HepG2 (cell line): Measurements from ENCODE around the gene CIAO2A. TPM values are rescaled to one million over a fixed set of nuclear protein-coding genes. Genes with fewer than 3 reads are reported as not detected.

Experiments
- AFF4 ChIP-seq: sonication (generic); formaldehyde crosslinking; IDR thresholded peaks from 2 replicates; pipeline ENCODE4 v1.4.0; 2020; ENCODE audit warnings: missing genetic modification reagents
- ERF ChIP-seq: IDR thresholded peaks from 2 replicates; pipeline ENCODE4 v1.6.1; 2018; ENCODE audit warnings: missing biosample characterization, missing genetic modification reagents
- FOXK2 ChIP-seq: fragments of 450-650 bp; IDR thresholded peaks from 2 replicates; pipeline ENCODE4 v1.6.1; 2016
- FOXO1 ChIP-seq: sonication (generic); formaldehyde crosslinking; IDR thresholded peaks from 2 replicates; pipeline ENCODE4 v1.4.0; 2020; ENCODE audit warnings: missing genetic modification reagents
- KAT8 ChIP-seq: IDR thresholded peaks from 2 replicates; pipeline ENCODE4 v1.6.1; 2016; ENCODE audit warnings: missing genetic modification reagents, missing compliant biosample characterization
- KDM5B ChIP-seq: sonication (generic); formaldehyde crosslinking; IDR thresholded peaks from 2 replicates; pipeline ENCODE4 v1.4.0; 2020; ENCODE audit warnings: missing genetic modification reagents, mild to moderate bottlenecking, borderline replicate concordance
- MAX ChIP-seq: IDR thresholded peaks from 2 replicates; pipeline ENCODE4 v1.6.1; 2012; ENCODE audit warnings: inconsistent platforms
- PAXIP1 ChIP-seq: sonication (generic); formaldehyde crosslinking; conservative IDR thresholded peaks from 2 replicates; pipeline ENCODE4 v1.4.0; 2020; ENCODE audit warnings: mild to moderate bottlenecking, missing genetic modification reagents, moderate library complexity
- RNF219 ChIP-seq: sonication (generic); formaldehyde crosslinking; IDR thresholded peaks from 2 replicates; pipeline ENCODE4 v1.5.0; 2020; ENCODE audit warnings: mild to moderate bottlenecking, missing genetic modification reagents
- SKI ChIP-seq: fragments of 450-650 bp; IDR thresholded peaks from one replicate; pipeline ENCODE4 v1.6.1; 2018; ENCODE audit warnings: mild to moderate bottlenecking; ENCODE audit not compliant: partially characterized antibody
- SP1 ChIP-seq, 2 experiments: fragments of 450-650 bp in 1 of 2; sonication (generic) in 1 of 2; formaldehyde crosslinking in 1 of 2; IDR thresholded peaks; 2 replicates each; pipeline versions ENCODE4 v1.4.0 to v1.6.1; 2016 to 2020; ENCODE audit warnings: missing genetic modification reagents in 1 of 2
- THRA ChIP-seq: sonication (generic); formaldehyde crosslinking; IDR thresholded peaks from 2 replicates; pipeline ENCODE4 v1.4.0; 2020; ENCODE audit warnings: missing genetic modification reagents, borderline replicate concordance
- ZBTB20 ChIP-seq: sonication (generic); formaldehyde crosslinking; IDR thresholded peaks from 2 replicates; pipeline ENCODE4 v1.8.1; 2023; ENCODE audit warnings: missing genetic modification reagents, low read depth, mild to moderate bottlenecking, borderline replicate concordance
- ZNF317 ChIP-seq: sonication (generic); formaldehyde crosslinking; IDR thresholded peaks from 2 replicates; pipeline ENCODE4 v1.5.0; 2020; ENCODE audit warnings: mild to moderate bottlenecking, missing genetic modification reagents
- ZNF615 ChIP-seq: sonication (generic); formaldehyde crosslinking; IDR thresholded peaks from 2 replicates; pipeline ENCODE4 v1.5.0; 2020; ENCODE audit warnings: mild to moderate bottlenecking, missing genetic modification reagents, borderline replicate concordance
- ZNF788 ChIP-seq: sonication (generic); formaldehyde crosslinking; IDR thresholded peaks from 2 replicates; pipeline ENCODE4 v1.5.0; 2020; ENCODE audit warnings: mild to moderate bottlenecking, missing genetic modification reagents, borderline replicate concordance
- ZNF850 ChIP-seq: sonication (generic); formaldehyde crosslinking; conservative IDR thresholded peaks from 2 replicates; pipeline ENCODE4 v1.9.0; 2021; ENCODE audit warnings: mild to moderate bottlenecking, missing genetic modification reagents
- polyA plus RNA-seq, 8 experiments: library from polyadenylated mRNA; depleted of rRNA in 3 of 8; stranded (reverse) in 7 of 8; unstranded in 1 of 8; fragments of >200 nt; fragmentation: Illumina TruSeq in 4 of 8; extraction: Trizol in 4 of 8; gene quantifications; 2 replicates each; pipeline versions ENCODE4 v1.2.1 to v1.2.3, GENCODE V29; 2011 to 2016; ENCODE audit warnings: low read depth in 4 of 8, missing spikeins in 1 of 8, mixed read lengths in 1 of 8; ENCODE audit not compliant: insufficient read depth in 1 of 8
- total RNA-seq, 5 experiments: library from RNA; depleted of rRNA; stranded (reverse); fragments of >200 nt; fragmentation: Illumina TruSeq; extraction: Trizol; gene quantifications; 2 replicates each; pipeline ENCODE4 v1.2.3, GENCODE V29; 2016; ENCODE audit warnings: low read depth in 1 of 5

The CIAO2A gene
- total and polyA plus RNA-seq, 2 of the 13 experiments (the other 11 are each of a cell fraction or from before 2014, with no cell fraction given), result 83.0 to 100 TPM

GRCh38 chr15:64093627-64094417 lies at the start of gene CIAO2A (continued):
- peak; percentile 62 for TF ChIP-seq PAXIP1 (CRISPR knock-in tag)
- peak; percentile 31 for TF ChIP-seq SKI
- no peak for TF ChIP-seq SP1 (IDR thresholded peaks at IDR 0.05)
- no peak; the same call in 1 of the 2 replicates for TF ChIP-seq SP1 (CRISPR knock-in tag; IDR thresholded peaks at IDR 0.05)
- TF ChIP-seq ZBTB20 (CRISPR knock-in tag), result peak; percentile 59; the same call in 1 of the 2 replicates
- TF ChIP-seq KDM5B, result peak; percentile 65; the same call in 1 of the 2 replicates
- TF ChIP-seq ZNF317, result no peak
- TF ChIP-seq FOXK2, result 0 out of 2 replicates have a peak, but pooled peaks have one; percentile 9
- no peak for TF ChIP-seq RNF219 (CRISPR knock-in tag)
- no peak for TF ChIP-seq THRA (CRISPR knock-in tag)
- peak; percentile 81 for TF ChIP-seq KAT8 (CRISPR knock-in tag)
- TF ChIP-seq FOXO1, result peak; percentile 77
- TF ChIP-seq ZNF850 (CRISPR knock-in tag), result no peak
- TF ChIP-seq ZNF615 (CRISPR knock-in tag), result no peak
- TF ChIP-seq AFF4 (CRISPR knock-in tag), result no peak
- peak; percentile 42; the same call in 1 of the 2 replicates for TF ChIP-seq ZNF788 (CRISPR knock-in tag)
- TF ChIP-seq MAX, result 0 out of 2 replicates have a peak, but pooled peaks have one; percentile 12
- 0 out of 2 replicates have a peak, but pooled peaks have one; percentile 29 for TF ChIP-seq ERF (CRISPR knock-in tag)
